Suppressor macrophage (primary cell): ENCODE data around the gene TMPRSS6.

Source experiments
- DNase-seq, 4 experiments: peaks; one replicate each; pipeline ENCODE4 v3.0.0-alpha.2; 2020 to 2022
- total RNA-seq, 17 experiments: gene quantifications; one replicate each; lab custom pipeline; 2026; ENCODE audit warnings: mixed read lengths in 6 of 17, inconsistent platforms in 3 of 17; lab: John Stamatoyannopoulos, UW

Gene TMPRSS6
- 0 to 4.2 (median 0) reads per million in 17 experiments for total RNA-seq

DNA sequence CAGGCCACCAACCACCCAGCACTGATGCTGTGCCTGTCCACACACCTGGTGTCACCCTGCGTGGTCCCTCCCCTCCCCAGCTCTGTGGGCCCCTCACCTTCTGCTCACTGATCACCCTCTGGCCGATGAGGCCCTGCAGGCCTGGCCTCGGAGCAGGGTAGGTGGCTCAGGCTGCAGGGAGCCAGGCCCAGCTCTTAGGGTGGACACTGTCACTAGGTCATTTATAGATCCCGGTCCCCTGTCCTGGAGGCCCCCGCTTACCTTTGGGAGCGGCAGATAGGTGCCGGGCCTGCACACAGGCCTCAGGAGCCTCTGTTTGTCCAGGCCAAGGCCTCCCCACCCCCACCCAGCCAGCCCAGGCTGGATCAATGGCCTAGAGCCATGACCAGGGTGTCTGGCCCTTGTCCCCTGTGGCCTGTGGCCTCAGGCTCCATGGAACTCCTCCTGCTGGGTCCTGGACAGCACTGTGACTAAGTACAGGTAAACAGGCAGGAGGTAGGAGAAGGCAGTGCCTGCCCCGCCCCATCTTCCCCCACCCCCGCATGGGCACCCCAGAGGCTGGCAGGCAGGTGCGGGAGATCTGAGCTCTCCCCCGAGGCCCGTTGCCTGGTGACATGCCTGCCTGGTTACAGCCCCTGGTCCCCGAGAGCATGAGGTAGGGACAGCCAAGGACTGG lies at the start of gene TMPRSS6:
Gene TMPRSS6, minus strand, starts transcription at position 472 of the 676 bp plus-strand sequence. CDS start 6,296 bp downstream, outside the sequence.
- DNase-seq: no peak

DNA sequence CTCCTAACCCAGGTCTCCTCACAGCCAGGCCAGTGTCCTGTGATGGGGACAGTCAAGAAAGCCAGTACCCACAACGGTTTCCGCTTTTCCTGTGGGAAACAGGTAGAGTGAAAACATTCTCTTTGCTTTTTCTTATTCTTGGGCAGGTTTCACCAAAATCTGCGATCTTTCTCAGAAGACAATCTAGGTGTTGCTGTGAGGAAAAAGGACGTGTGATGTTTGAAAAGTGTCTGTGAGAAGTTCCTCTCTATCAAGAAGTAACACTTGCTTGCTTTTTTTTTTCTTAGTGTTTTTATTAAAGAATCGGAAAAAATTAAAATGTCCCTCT lies 49.4 kb upstream of the TMPRSS6 start:
- no peak for DNase-seq

DNA sequence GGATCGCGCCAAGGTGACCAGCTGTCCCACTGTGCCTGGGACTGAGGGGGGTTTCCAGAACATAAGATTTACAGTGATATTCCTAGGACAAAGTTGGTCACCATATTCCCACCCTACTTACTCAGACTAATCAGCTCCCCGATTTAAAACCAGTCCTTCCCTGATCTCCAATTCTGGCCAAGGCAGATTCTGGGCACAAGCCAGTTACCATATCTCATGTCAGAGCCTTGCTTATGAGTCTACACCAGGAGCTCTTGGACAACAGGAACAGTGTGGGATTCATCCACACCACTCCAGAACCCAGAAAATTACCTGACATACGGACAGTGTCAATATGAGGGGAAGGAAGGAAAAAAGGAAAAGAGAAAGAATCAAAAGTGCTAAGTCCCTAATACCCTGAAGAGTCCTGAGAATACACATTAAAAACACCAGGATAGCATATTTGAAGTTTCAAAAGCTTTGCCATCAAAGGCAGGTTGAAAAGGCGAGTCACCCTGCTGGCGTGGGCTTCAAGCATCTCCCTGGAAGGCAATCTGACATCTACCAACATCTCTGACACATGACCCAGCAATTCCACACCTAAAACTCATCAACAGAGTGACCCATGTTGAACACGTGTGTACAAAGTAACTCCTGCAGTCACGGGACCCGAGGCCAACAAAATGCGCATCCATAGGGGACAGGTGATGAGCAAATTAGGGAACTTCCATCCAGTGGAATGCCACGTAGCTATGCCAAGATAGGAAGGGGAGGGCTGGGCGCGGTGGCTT lies 48.2 kb upstream of the TMPRSS6 start:
- no peak for DNase-seq

DNA sequence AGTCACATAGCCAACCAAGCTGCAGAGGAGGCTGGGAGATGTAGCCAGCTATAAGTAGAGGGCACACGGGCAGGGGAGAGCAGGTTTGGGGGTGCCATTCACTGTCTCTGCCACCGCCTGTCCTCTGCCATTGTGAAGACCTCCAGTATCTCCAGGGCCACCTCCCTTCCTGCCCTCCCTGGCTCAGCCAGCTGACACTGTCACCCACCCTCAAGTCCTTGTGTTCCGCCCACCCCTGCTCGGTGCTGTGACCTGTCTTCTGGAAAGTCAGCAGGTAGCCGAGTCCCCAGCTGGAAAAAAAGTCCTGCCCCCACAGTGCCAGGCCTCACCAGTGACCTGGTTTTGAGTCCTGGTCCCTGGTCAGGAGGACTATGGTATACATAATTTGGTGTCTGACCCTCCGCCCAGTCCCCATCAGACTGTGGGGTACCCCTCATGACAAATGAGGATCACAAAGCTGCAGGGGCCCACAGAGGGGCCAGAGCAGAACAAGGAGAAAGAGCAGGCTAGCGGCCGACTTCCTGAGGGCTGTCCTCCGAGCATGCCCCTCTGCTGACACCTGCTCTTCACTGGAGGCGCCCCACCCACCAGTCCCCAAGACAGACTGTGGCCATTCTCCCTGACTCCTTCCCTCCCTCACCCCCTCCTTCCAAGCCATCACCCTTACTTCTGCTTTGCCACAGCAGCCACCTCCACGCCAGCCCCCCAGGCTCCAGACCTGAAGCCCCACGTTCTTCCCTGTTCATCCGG lies 47.3 kb upstream of the TMPRSS6 start:
- DNase-seq: no peak

DNA sequence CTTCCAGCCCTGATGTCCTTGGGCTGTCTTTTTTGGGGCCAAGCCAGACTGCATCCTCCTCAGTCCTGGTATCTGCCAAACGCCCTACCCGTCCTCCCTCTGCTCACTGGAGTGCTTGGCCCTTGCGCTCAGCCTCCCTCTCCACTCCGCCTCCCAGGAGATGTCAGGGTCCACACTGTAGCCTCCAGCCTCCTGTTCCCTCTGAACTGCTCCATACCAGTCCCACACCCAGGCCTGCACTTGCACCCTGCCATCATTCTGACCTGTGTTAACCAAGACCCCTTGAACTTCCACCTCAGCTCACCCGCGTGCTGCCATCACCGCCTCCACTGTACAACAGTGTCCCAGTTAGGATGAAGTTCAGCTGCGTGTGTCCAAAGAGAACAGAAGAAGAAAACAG lies 46.5 kb upstream of the TMPRSS6 start:
- DNase-seq: no peak

DNA sequence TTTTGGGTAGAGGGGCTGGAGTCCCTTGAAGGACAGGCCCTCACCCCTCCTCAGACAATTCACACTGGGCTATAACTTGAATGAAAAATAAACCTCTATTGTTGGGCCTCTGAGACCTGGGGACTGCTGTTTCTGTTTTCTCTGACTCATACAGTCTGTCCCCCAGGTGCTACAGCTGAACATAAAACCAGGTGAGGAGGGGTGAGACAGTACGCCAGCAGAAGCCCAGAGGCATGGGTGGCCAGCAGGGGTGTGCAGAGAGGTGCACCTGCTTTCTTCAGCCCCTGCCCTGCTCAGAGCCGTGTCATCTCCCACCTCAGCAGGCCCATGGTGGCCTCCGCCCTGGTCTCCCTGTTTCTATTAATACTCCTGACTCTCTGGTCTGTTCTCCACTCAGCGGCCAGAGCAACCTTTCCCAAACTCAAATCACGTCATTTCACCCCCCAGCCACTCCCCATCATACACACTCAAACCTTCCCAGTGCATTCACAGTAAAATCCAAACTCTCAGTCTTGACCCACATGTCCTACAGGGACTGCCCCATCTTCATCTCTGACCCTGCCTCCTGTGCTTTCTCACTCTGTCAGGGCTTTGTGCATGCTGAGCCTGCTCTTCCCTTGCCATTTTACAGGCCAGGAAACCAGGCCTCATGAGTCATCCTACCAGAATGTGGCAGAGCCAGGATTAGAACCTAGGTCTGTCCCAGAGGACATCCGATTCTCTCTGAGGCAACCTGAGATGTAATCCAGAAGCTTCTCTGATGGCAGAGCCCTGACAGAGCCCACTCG lies 45.6 kb upstream of the TMPRSS6 start:
- no peak for DNase-seq

DNA sequence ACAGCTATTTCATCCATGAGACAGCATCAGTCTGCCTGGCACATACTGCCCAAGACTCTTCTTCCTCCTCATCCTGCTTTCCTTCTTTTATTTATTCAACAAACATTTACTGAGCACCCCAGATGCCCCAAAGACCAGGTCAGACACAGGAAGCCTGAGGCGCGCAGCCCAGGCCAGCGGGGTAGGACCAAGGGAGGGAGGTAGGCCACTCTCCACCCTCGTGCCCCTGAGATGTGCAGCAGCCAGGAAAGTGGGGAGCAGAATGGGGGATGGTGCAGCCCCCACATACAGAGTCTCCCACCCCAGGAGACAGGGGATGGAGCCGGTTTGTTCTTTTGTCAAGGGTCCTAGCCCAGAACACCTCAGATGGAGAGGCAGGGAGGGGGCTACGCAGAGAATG lies 44.4 kb upstream of the TMPRSS6 start:
- no peak for DNase-seq

DNA sequence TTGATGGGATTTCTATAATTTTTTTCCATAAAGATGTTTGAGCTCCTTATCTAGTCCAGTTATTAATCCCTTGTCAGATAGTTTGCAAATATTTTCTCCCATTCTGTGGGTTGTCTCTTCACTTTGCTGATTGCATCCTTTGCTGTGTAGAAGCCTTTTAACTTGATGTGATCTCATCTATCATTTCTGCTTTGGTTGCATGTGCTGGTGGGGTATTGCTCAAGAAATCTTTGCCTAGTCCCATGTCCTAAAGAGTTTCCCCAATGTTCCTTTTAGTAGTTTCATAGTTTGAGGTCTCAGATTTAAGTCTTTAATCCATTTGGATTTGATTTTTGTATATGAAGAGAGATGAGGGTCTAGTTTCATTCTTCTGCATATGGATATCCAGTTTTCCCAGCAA lies 41.9 kb upstream of the TMPRSS6 start:
- DNase-seq: peak; percentile 15 to 63 (median 51)

DNA sequence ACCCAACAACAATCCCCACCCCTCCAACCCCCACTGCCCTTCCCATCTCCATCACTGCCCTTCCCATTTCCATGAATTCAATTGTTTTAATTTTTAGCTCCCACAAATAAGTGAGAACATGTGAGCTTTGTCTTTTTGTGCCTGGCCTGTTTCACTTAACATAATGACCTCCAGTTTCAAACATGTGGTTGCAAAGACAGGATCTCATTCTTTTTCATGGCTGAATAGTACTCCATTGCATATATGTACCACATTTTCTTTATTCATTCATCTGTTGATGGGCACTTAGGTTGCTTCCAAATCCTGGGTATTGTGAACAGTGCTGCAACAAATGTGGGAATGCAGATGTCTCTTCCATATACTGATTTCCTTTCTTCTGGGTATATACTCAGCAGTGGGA lies 41.2 kb upstream of the TMPRSS6 start:
- DNase-seq: no peak

DNA sequence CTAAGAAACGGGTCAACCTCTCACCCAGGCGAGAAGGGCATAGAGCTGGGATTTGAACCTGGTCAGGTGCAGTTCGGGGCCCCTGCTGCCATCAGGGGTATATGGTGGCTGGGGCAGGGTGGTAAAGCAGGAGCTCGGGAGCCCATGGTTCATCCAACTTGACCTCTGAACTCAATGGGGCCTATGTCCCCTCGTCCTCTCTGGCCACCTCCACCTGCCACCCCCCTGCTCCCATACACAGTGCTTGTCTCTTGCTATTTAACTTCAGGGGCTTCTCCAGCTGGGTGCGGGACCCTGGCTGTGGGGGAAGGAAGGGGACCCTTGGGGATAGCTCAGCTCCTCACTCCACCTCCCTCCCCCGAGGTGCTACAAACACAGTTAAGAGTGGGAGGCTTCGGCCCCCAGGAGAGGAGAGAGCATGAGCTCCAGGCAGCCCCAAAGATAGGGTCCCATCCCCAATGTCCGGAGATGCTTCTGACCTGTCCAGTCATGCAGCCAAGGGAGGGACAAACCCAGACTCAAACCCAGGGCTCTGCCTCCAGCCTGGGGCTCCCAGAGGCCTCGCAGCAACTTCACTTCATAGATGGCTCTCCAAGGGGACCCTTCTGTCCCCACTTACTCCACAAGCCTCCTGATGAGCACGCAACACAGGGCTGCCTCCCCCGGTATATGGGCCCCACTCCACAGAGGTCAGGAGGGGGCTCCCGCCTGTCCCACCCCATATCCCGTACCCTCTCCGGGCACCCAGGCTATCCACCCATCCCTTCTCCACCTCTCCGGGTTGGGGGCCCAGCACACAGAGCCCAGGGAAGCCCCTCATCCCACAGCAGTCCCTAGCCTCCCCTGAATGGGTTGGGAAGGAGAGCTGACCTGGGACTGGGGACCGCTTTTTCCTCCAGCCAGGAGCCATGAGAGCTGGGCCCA lies 39.5 kb upstream of the TMPRSS6 start:
- no peak for DNase-seq

DNA sequence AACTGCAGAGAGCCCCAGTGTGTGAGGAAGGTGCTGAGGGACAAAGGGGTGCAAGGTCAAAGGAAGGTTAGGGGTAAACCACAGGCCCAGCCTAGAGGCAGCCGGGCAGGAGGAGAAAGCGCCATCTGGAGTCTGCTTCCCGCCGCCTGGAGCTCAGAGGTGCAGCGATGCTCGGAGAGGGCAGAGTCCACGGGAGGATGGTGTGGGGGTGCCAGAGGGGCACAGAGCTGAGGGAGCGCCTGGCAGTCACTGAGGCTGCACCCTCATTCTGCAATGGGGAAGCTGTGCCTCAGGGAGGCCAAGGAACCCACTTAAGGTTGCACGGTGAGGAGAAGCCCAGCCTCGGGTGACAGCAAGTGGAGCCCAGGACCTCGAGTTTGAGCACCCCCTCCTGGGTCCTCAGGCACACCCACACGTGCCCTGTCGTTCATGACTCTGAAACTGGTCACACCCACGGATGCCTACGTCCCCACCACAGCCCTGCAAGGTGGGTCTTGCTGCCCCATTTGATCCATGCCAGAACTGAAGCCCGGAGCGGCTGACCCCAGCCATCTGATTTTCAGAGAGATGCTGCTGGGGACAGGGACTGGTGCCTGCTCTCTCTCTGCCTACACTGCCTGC lies 38.6 kb upstream of the TMPRSS6 start:
- no peak for DNase-seq

DNA sequence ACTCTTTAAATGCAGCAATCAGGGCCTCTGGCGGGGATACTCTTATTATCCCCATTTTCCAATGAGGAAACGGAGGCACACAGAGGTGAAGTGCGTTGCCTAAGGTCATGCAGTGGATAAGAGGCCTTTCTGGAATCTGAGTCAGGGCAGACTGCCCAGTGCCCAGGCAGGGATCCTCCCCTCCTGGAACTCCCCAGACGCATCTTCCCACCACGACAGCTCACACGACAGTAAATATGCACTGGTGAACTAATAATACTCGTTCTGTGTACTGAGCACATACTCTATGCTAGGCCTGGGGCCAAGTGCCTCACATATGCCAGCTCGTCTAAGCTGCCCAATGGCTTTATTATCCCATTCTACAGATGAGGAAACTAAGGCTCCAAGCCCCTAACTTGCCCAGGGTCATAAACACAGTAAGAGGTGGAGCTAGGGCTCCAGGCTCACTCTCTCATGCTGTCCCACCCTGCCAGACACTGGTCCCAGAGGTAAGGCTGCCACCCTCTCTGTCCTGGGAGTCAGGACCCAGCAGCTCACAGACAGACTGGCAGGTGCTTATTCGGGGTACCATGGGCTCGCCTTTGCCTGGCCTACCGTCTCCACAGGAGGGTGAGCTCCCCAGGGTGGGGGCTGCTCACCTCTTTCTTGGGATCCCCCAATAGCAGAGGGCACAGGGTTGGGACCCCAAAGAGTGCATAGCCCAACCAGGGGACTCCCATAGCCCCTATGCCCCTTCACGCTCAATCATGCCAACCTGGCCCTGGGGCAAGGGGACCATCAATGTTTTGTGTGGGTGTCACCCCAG lies 37.9 kb upstream of the TMPRSS6 start:
- DNase-seq: no peak

DNA sequence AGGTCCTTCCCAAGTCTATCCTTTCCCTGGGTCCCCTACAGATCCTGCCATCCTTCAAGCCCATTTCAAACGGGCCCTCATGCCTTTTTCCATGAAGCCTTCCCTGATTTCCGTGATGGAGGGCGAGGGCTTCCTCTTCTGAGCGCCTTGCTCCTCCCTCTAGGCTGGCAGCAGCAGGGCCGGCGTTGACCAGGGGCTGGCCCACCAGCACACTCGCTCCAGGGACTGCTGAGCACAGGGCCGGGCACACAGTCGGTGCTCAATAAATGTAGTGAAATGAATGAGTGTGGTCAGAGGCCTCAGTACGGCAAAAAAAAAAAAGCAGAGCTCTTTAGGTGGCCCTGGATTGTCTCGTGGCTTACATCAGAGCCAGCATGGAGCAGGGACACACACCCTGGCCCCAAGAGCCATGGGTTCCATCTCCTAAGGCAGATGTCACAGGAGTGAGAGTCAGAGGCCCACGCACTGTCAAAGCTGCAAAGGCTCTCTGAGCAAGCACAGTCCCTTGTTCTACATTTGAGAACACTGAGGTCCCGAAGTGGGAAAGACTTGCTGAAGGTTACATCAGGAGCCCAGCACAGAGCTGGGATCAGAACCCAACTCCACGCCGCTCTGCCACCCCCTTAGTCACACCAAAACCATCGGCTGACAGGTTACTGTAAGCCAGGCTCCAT lies 37.1 kb upstream of the TMPRSS6 start:
- DNase-seq: no peak

DNA sequence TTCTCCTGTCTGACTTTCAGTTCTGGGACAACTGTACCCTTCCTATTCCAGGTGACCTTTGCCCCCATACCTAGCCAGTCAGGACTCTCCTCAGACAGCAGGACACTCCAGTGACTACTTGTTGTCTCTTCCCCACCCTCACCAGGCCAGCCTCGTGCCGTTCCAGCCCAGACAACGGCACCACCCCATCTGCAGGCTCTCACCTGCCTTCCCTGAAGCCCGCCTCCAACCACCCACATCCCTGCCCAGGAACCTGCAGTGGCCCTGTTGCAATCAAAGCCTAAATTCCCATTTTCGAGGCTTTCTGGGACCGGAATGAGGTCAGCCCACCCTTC lies 36.5 kb upstream of the TMPRSS6 start:
- no peak for DNase-seq

DNA sequence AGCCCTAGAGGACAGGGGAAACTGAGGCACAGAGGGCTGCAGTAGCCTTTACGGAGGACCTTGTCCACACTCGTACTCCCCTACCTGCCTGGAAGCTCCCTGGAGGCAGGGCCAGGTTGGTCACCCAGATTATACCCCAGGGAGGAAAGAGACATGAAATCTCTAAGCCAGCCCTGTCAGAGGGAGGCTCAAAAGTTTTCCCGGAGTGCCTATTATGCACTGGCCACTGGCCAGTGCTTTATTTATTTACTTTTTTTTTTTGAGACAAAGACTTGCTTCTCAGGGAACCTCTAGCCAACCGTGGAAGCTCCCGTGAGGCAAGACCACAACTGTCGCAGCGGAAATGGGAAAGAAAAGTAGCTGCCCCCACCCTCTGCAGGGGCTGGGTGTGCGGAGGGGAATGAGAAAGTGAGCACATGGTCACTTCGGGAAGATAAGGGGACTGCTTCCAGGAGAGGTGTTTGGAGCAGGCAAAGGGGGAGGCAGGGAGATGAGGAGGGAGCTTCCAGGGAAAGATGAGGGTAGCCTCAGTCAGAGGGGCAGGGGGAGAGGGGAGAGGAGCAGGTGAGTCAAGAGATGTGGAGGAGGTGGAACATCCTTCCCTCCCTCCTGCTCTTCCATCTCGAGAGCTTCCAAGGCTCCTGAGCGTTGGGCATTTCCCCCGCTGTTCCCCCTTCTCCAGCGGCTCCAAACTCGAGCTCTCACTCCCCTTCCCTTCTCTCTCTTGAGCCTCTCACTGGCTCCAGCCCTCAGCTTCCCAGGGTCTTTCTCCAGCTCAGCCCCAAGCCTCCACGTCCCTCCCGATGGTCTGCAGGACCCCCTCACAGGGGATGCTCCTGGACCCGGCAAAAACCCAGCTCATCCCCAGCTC lies 35.9 kb upstream of the TMPRSS6 start:
- no peak for DNase-seq

DNA sequence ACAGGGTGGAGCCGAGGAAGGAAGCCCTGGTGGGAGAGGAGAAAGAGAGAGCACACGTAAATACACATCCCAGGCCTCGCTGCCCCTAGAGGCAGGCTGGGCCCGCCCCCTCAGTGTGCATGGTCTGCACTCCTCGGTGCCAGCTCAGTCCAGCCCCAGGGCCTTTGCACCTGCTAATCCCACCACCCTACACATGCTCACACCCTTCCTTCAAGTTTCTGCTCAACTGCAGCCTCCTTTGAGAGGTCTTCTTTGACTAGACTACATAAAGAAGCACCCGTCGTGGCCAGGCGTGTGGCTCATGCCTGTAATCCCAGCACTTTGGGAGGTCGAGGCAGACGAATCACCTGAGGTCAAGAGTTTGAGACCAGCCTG lies 34.7 kb upstream of the TMPRSS6 start:
- DNase-seq: no peak

DNA sequence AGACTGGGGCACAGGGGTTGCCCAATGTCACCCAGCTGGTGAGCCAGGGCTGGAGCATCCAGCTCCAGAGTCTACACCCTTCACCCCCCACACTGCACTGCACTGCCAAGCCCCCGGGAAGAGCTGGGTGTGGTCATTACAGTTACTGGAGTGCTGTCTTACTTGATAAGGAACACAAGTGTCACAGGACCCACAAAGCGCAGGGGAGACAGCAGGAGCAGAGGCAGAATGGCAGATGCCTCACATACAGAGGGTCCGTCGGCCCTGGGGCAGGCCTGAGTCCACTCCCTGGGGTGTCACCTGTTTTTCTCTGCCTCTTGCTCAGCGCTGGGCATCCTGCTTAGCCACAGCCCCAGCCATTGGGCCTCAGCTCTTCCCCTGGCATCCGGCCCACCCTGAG lies 32.5 kb upstream of the TMPRSS6 start:
- DNase-seq: no peak

DNA sequence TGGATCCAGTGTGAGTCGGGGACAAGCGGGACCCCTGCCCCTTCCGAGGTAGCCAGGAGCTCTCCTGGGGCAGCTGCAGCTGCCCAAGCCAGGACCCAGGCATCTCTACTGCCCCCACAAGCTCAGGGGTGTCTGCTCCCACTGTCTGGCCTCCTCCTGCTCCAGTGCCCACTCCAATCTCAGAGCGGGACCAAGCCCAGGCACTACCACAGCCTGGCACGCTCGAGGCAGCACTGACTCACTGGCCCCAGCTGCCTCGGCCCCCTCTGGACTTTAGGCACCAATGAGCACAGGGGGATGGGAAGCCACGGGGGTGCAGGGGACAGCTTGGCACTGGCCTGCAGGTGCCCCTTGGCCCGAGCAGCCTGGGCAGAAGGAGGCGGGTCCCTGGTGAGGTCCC lies 32.0 kb upstream of the TMPRSS6 start:
- no peak for DNase-seq
